Activated CD4-positive, alpha-beta T cell treated with anti-CD3 and anti-CD28 coated beads, Interleukin-2, amount 50 U/mL, for 4 hours (primary cell): ENCODE results near the gene CPE.

Source experiments
- DNase-seq, 2 experiments: peaks; one replicate each; pipeline ENCODE4 v3.0.0-alpha.2; 2020

The CPE gene

GRCh38 chr4:165367040-165367439, 11.8 kb upstream of the CPE start:
- no peak for DNase-seq

- DNase-seq: no peak
Measured at GRCh38 chr4:165368114-165368513, 10.7 kb upstream of the CPE start.

GRCh38 chr4:165368567-165368966, 10.2 kb upstream of the CPE start:
- no peak for DNase-seq

- no peak for DNase-seq
Measured at GRCh38 chr4:165369522-165369921, 9.3 kb upstream of the CPE start.

GRCh38 chr4:165370530-165370929, 8.3 kb upstream of the CPE start:
- no peak for DNase-seq

- DNase-seq: no peak
Measured at GRCh38 chr4:165375465-165375864, 3.3 kb upstream of the CPE start.

GRCh38 chr4:165378398-165378744, 437 bp upstream of the CPE start:
- no peak for DNase-seq

- no peak for DNase-seq
Measured at GRCh38 chr4:165379678-165380064, 863 bp downstream of the CPE start.

GRCh38 chr4:165380805-165381204, 2.0 kb downstream of the CPE start:
- no peak for DNase-seq

- no peak for DNase-seq
Measured at GRCh38 chr4:165381821-165382373, 3.1 kb downstream of the CPE start.

GRCh38 chr4:165382640-165383039, 3.8 kb downstream of the CPE start:
- DNase-seq: no peak

- no peak for DNase-seq
Measured at GRCh38 chr4:165383591-165384073, 4.8 kb downstream of the CPE start.

GRCh38 chr4:165384186-165384585, 5.4 kb downstream of the CPE start:
- no peak for DNase-seq

- DNase-seq: no peak
Measured at GRCh38 chr4:165384598-165384997, 5.8 kb downstream of the CPE start.

- DNase-seq: no peak
Measured at GRCh38 chr4:165385126-165385525, 6.3 kb downstream of the CPE start.

GRCh38 chr4:165386328-165386727, 7.5 kb downstream of the CPE start:
- DNase-seq: no peak

- DNase-seq: no peak
Measured at GRCh38 chr4:165388756-165389155, 9.9 kb downstream of the CPE start.

- no peak for DNase-seq
Measured at GRCh38 chr4:165393051-165393450, 14.2 kb downstream of the CPE start.

- DNase-seq: no peak
Measured at GRCh38 chr4:165393704-165394103, 14.9 kb downstream of the CPE start.

- DNase-seq: no peak
Measured at GRCh38 chr4:165394275-165394674, 15.5 kb downstream of the CPE start.

GRCh38 chr4:165398570-165398969, 19.8 kb downstream of the CPE start:
- DNase-seq: no peak

GRCh38 chr4:165402375-165402774, 23.6 kb downstream of the CPE start:
- DNase-seq: no peak

GRCh38 chr4:165403048-165403447, 24.2 kb downstream of the CPE start:
- no peak for DNase-seq

- no peak for DNase-seq
Measured at GRCh38 chr4:165403637-165404036, 24.8 kb downstream of the CPE start.

GRCh38 chr4:165404080-165404479, 25.3 kb downstream of the CPE start:
- DNase-seq: no peak

- no peak for DNase-seq
Measured at GRCh38 chr4:165404696-165405095, 25.9 kb downstream of the CPE start.
